Trophoblast cell (in vitro differentiated cells and primary cell): ENCODE results near the gene S100A13.

Source experiments
- DNase-seq, 2 donors: peaks; one replicate each; pipeline ENCODE4 v3.0.0-alpha.2; 2016
- H2AFZ ChIP-seq: 2 replicates; pipeline ENCODE4 v1.6.1; 2013; ENCODE audit warnings: low read length, moderate library complexity, mild to moderate bottlenecking; ENCODE audit not compliant: insufficient read depth, poor library complexity
- H2AK5ac ChIP-seq: 2 replicates; pipeline ENCODE4 v1.6.1; 2013; ENCODE audit warnings: mild to moderate bottlenecking, low read length
- H2BK120ac ChIP-seq: 2 replicates; pipeline ENCODE4 v1.6.1; 2013; ENCODE audit warnings: low read length, mild to moderate bottlenecking, moderate library complexity; ENCODE audit not compliant: insufficient read depth, poor library complexity
- H2BK12ac ChIP-seq: 2 replicates; pipeline ENCODE4 v1.6.1; 2013; ENCODE audit warnings: mild to moderate bottlenecking, low read length, moderate library complexity
- H2BK5ac ChIP-seq: 2 replicates; pipeline ENCODE4 v1.6.1; 2013; ENCODE audit warnings: low read length, low read depth, moderate library complexity, mild to moderate bottlenecking; ENCODE audit not compliant: poor library complexity
- H3K14ac ChIP-seq: 2 replicates; pipeline ENCODE4 v1.6.1; 2013; ENCODE audit warnings: mild to moderate bottlenecking, low read length
- H3K18ac ChIP-seq: 2 replicates; pipeline ENCODE4 v1.6.1; 2013; ENCODE audit warnings: mild to moderate bottlenecking, low read length
- H3K23ac ChIP-seq: 2 replicates; pipeline ENCODE4 v1.6.1; 2013; ENCODE audit warnings: low read length
- H3K27ac ChIP-seq: 2 replicates; pipeline ENCODE4 v1.5.1; 2013; ENCODE audit warnings: low read depth, mild to moderate bottlenecking, inconsistent platforms, low read length, moderate library complexity
- H3K27me3 ChIP-seq: 2 replicates; pipeline ENCODE4 v1.6.1; 2013; ENCODE audit warnings: inconsistent platforms, mild to moderate bottlenecking, low read length, moderate library complexity; ENCODE audit not compliant: insufficient read depth
- H3K36me3 ChIP-seq, 2 experiments: 1 replicate in 1 of 2; 2 replicates in 1 of 2; pipeline ENCODE4 v1.6.1; 2013; ENCODE audit warnings: low read length in 2 of 2, mild to moderate bottlenecking in 2 of 2, moderate library complexity in 1 of 2; ENCODE audit not compliant: insufficient read depth in 2 of 2, control insufficient read depth in 1 of 2
- H3K4ac ChIP-seq: 2 replicates; pipeline ENCODE4 v1.6.1; 2013; ENCODE audit warnings: low read depth, mild to moderate bottlenecking, low read length, moderate library complexity
- H3K4me1 ChIP-seq, 2 experiments: 1 replicate in 1 of 2; 2 replicates in 1 of 2; pipeline ENCODE4 v1.6.1; 2013; ENCODE audit warnings: low read length in 2 of 2, mild to moderate bottlenecking in 2 of 2, moderate library complexity in 1 of 2; ENCODE audit not compliant: insufficient read depth in 2 of 2, control insufficient read depth in 1 of 2
- H3K4me2 ChIP-seq: 2 replicates; pipeline ENCODE4 v1.6.1; 2013; ENCODE audit warnings: inconsistent platforms, mild to moderate bottlenecking, low read length, moderate library complexity
- H3K4me3 ChIP-seq: 2 replicates; pipeline ENCODE4 v1.5.1; 2013; ENCODE audit warnings: mild to moderate bottlenecking, low read depth, low read length, inconsistent platforms
- H3K79me1 ChIP-seq: one replicate; pipeline ENCODE4 v1.6.1; 2013; ENCODE audit warnings: low read length
- H3K79me2 ChIP-seq: 2 replicates; pipeline ENCODE4 v1.6.1; 2013; ENCODE audit warnings: low read length, mild to moderate bottlenecking; ENCODE audit not compliant: control insufficient read depth, insufficient read depth, poor library complexity
- H3K9ac ChIP-seq: 2 replicates; pipeline ENCODE4 v1.6.1; 2013; ENCODE audit warnings: mild to moderate bottlenecking, low read length
- H3K9me3 ChIP-seq: 2 replicates; pipeline ENCODE4 v1.6.1; 2013; ENCODE audit warnings: low read depth, mild to moderate bottlenecking, control low read depth, inconsistent platforms, low read length; ENCODE audit not compliant: insufficient read depth
- H4K12ac ChIP-seq: 2 replicates; pipeline ENCODE4 v1.6.1; 2013; ENCODE audit warnings: low read depth, mild to moderate bottlenecking, low read length, moderate library complexity
- H4K8ac ChIP-seq: 2 replicates; pipeline ENCODE4 v1.6.1; 2013; ENCODE audit warnings: low read depth, mild to moderate bottlenecking, low read length, moderate library complexity
- H4K91ac ChIP-seq: one replicate; pipeline ENCODE4 v1.6.1; 2013; ENCODE audit warnings: low read depth, mild to moderate bottlenecking, low read length, moderate library complexity
- WGBS: extraction: QIAGEN DNeasy Blood & Tissue Kit; methylation state at CpG from one replicate; pipeline ENCODE4 v1.1.7; 2013; ENCODE audit warnings: missing lambda C conversion rate; ENCODE audit not compliant: insufficient read length, insufficient coverage; ENCODE audit errors: extremely low coverage; 5-methylcytosine and 5-hydroxymethylcytosine counted together

Gene S100A13

GRCh38 chr1:153572569-153573015 is 54.7 kb downstream of the S100A13 start:
- H2BK5ac ChIP-seq: no peak overlapping the region
- peak; percentile 69 to 79 for DNase-seq
- H2BK120ac ChIP-seq: no peak overlapping the region
- no peak overlapping the region for H3K23ac ChIP-seq
- H3K9ac ChIP-seq: no peak overlapping the region
- no peak overlapping the region for H4K91ac ChIP-seq
- no peak overlapping the region for H2AFZ ChIP-seq
- no peak overlapping the region for H3K4ac ChIP-seq
- H4K8ac ChIP-seq: no peak overlapping the region
- no peak overlapping the region for H4K12ac ChIP-seq
- H3K4me3 ChIP-seq: no peak overlapping the region
- no peaks in the 10 kb centered on the region for H3K27me3 ChIP-seq
- WGBS: no CpG with 5 or more reads among the region's 3 CpGs
- no peaks in the 10 kb centered on the region for H3K36me3 ChIP-seq
- H3K9me3 ChIP-seq: peaks cover 2% of the 10 kb centered on the region
- H3K27ac ChIP-seq: no peak overlapping the region
- no peak overlapping the region for H3K14ac ChIP-seq
- H3K18ac ChIP-seq: no peak overlapping the region
- no peak overlapping the region for H2AK5ac ChIP-seq
- peaks cover 7 to 14% of the 10 kb centered on the region in 2 experiments for H3K4me1 ChIP-seq
- H2BK12ac ChIP-seq: no peak overlapping the region
- H3K79me2 ChIP-seq: peaks cover 3% of the 10 kb centered on the region
- peaks cover 21% of the 10 kb centered on the region for H3K79me1 ChIP-seq
- no peak overlapping the region for H3K4me2 ChIP-seq

- Histone ChIP-seq H3K18ac (no peak overlapping the region), H3K4ac (no peak overlapping the region), H3K14ac (no peak overlapping the region), H3K9ac (no peak overlapping the region), H4K8ac (no peak overlapping the region), H3K4me2 (no peak overlapping the region), H2BK12ac (peak overlapping the region; percentile 76), H3K79me2 (peaks cover 9% of the 10 kb centered on the region), H4K12ac (no peak overlapping the region), H3K36me3 (no peaks in the 10 kb centered on the region), H3K27me3 (no peaks in the 10 kb centered on the region), H2BK120ac (no peak overlapping the region), H2AK5ac (peak overlapping the region; percentile 13), H3K4me1 (peaks cover 14 to 21% of the 10 kb centered on the region in 2 experiments), H3K79me1 (peaks cover 29% of the 10 kb centered on the region), H2BK5ac (no peak overlapping the region), H2AFZ (no peak overlapping the region), H3K27ac (no peak overlapping the region), H4K91ac (peak overlapping the region; percentile 21), H3K23ac (no peak overlapping the region), H3K9me3 (no peaks in the 10 kb centered on the region), H3K4me3 (no peak overlapping the region)
- DNase-seq: no peak
- no CpG with 5 or more reads among the region's 7 CpGs for WGBS
These were observed 55.6 kb downstream of the S100A13 start for GRCh38 chr1:153571706-153572105.

GRCh38 chr1:153570874-153571273 is 56.4 kb downstream of the S100A13 start:
- Histone ChIP-seq H2BK12ac (no peak overlapping the region), H3K27me3 (no peaks in the 10 kb centered on the region), H3K4me1 (peaks cover 21 to 28% of the 10 kb centered on the region in 2 experiments), H3K23ac (no peak overlapping the region), H4K91ac (peak overlapping the region; percentile 53), H2BK120ac (no peak overlapping the region), H3K4ac (no peak overlapping the region), H4K12ac (no peak overlapping the region), H3K4me3 (no peak overlapping the region), H3K79me1 (peaks cover 36% of the 10 kb centered on the region), H2AK5ac (no peak overlapping the region), H3K9ac (no peak overlapping the region), H3K9me3 (no peaks in the 10 kb centered on the region), H2BK5ac (no peak overlapping the region), H3K18ac (no peak overlapping the region), H3K79me2 (peaks cover 10% of the 10 kb centered on the region), H3K36me3 (no peaks in the 10 kb centered on the region), H3K14ac (no peak overlapping the region), H3K27ac (no peak overlapping the region), H2AFZ (no peak overlapping the region), H3K4me2 (no peak overlapping the region), H4K8ac (no peak overlapping the region)
- no peak for DNase-seq
- WGBS: no CpG with 5 or more reads among the region's 5 CpGs

- H2AFZ ChIP-seq: no peak overlapping the region
- H3K79me1 ChIP-seq: peaks cover 47% of the 10 kb centered on the region
- no peak overlapping the region for H3K18ac ChIP-seq
- peak overlapping the region; percentile 66 for H3K14ac ChIP-seq
- WGBS: no CpG with 5 or more reads among the region's 8 CpGs
- no peak overlapping the region for H4K12ac ChIP-seq
- peaks cover 28 to 39% of the 10 kb centered on the region in 2 experiments for H3K4me1 ChIP-seq
- H2BK120ac ChIP-seq: peak overlapping the region; percentile 93
- no peak overlapping the region for H3K4me3 ChIP-seq
- H2BK12ac ChIP-seq: peak overlapping the region; percentile 85
- H3K23ac ChIP-seq: no peak overlapping the region
- H3K4me2 ChIP-seq: no peak overlapping the region
- H4K91ac ChIP-seq: peak overlapping the region; percentile 96
- peak overlapping the region; percentile 100 for H3K27ac ChIP-seq
- H3K79me2 ChIP-seq: peaks cover 16% of the 10 kb centered on the region
- H2AK5ac ChIP-seq: peak overlapping the region; percentile 73
- H3K36me3 ChIP-seq: no peaks in the 10 kb centered on the region
- H4K8ac ChIP-seq: peak overlapping the region; percentile 0
- peak overlapping the region; percentile 26 for H3K4ac ChIP-seq
- H3K9me3 ChIP-seq: no peaks in the 10 kb centered on the region
- no peak overlapping the region for H3K9ac ChIP-seq
- no peaks in the 10 kb centered on the region for H3K27me3 ChIP-seq
- peak overlapping the region; percentile 4 for H2BK5ac ChIP-seq
- no peak for DNase-seq
These were observed 57.8 kb downstream of the S100A13 start for GRCh38 chr1:153569465-153569864.
